Endothelial cell (in vitro differentiated cells): Measurements from ENCODE around the gene PRPF19. TPM values are rescaled to one million over a fixed set of nuclear protein-coding genes. Genes with fewer than 3 reads are reported as not detected.

Experiments used
- DNase-seq: peaks from one replicate; pipeline ENCODE4 v3.0.0; 2021; ENCODE audit warnings: low spot score
- H3K27ac Mint-ChIP-seq: one replicate; pipeline ENCODE4 v1.8.0; 2021; ENCODE audit warnings: mixed read lengths, inconsistent platforms; ENCODE audit not compliant: unreplicated experiment
- H3K27me3 Mint-ChIP-seq: one replicate; pipeline ENCODE4 v1.8.0; 2021; ENCODE audit warnings: mild to moderate bottlenecking, moderate library complexity, mixed read lengths, inconsistent platforms; ENCODE audit not compliant: unreplicated experiment
- H3K36me3 Mint-ChIP-seq: one replicate; pipeline ENCODE4 v1.8.0; 2021; ENCODE audit warnings: mild to moderate bottlenecking, low read depth, mixed read lengths, inconsistent platforms; ENCODE audit not compliant: unreplicated experiment
- H3K4me1 Mint-ChIP-seq: one replicate; pipeline ENCODE4 v1.8.0; 2021; ENCODE audit warnings: mild to moderate bottlenecking, mixed read lengths, inconsistent platforms; ENCODE audit not compliant: unreplicated experiment
- H3K4me3 Mint-ChIP-seq: one replicate; pipeline ENCODE4 v1.8.0; 2021; ENCODE audit warnings: mild to moderate bottlenecking, mixed read lengths, inconsistent platforms; ENCODE audit not compliant: unreplicated experiment
- H3K9me3 Mint-ChIP-seq: one replicate; pipeline ENCODE4 v1.8.0; 2021; ENCODE audit warnings: mixed read lengths, inconsistent platforms; ENCODE audit not compliant: unreplicated experiment
- total RNA-seq: library from RNA; stranded (reverse); fragmentation: NEBNext Ultra II Directional; extraction: Animal tissue kit (Norgen Biotek cat#: 25700); gene quantifications from one replicate; pipeline ENCODE4 v1.2.1, GENCODE V29; 2021; ENCODE audit not compliant: unreplicated experiment
- TF ChIP-seq, protein P1 (sequence below): fragments of 200-600 bp; sonication (generic); IDR thresholded peaks from one replicate; pipeline ENCODE4 v1.5.0; 2021; ENCODE audit warnings: antibody characterized with exemption; ENCODE audit not compliant: unreplicated experiment

The PRPF19 gene
- total RNA-seq, 1 donor from 2014 or later: 163 TPM

DNA sequence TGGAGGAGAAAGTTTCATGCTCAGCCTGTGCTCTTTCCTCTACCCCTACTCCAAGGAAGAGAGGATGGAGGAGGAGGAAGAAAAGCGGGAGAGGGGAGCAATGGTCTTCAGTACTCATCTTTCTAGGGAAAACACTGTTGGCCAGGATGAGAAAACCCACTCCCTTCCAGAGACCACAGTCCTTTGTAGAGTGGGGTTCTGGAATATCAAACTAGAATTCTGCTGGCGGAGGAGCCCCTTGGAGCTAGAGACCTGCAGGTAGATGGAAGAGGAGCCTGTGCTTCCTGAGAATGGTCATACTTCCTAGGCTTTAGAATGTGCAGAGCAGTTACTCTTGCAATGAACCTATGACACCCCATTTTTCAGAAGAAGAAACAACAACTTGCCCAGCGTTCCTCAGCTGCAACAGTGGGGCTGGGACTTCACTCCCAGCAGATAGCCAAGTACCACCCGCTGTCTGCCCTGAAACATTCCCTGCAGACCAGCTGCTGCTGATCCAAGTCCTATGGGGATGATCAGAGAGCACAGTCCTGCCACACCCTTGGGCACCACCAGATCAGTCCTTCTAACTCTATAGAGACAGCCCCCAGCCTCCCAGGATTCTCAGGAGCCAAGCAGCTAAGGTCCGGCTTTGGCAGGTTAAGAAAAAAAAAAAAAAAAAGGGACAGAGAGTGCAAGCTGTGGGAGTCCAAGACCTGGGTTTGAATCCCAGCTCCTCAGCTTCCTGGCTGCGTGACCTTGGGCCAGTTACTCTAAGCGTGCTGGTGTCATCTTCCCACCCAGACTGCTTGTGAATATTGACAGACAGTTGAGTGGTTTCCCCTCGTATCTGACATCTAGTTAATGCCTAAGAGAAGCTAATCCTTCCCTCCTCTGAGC is 51.3 kb downstream of the PRPF19 start:
- no peak for DNase-seq
- Mint-ChIP-seq H3K9me3 (no peaks in the 10 kb centered on the region), H3K36me3 (peaks cover 7% of the 10 kb centered on the region), H3K27me3 (peaks cover 3% of the 10 kb centered on the region), H3K4me1 (peaks cover 12% of the 10 kb centered on the region), H3K27ac (peak overlapping the region; percentile 30), H3K4me3 (no peak overlapping the region)
- TF ChIP-seq, protein P1, sequence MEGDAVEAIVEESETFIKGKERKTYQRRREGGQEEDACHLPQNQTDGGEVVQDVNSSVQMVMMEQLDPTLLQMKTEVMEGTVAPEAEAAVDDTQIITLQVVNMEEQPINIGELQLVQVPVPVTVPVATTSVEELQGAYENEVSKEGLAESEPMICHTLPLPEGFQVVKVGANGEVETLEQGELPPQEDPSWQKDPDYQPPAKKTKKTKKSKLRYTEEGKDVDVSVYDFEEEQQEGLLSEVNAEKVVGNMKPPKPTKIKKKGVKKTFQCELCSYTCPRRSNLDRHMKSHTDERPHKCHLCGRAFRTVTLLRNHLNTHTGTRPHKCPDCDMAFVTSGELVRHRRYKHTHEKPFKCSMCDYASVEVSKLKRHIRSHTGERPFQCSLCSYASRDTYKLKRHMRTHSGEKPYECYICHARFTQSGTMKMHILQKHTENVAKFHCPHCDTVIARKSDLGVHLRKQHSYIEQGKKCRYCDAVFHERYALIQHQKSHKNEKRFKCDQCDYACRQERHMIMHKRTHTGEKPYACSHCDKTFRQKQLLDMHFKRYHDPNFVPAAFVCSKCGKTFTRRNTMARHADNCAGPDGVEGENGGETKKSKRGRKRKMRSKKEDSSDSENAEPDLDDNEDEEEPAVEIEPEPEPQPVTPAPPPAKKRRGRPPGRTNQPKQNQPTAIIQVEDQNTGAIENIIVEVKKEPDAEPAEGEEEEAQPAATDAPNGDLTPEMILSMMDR: no peak

DNA sequence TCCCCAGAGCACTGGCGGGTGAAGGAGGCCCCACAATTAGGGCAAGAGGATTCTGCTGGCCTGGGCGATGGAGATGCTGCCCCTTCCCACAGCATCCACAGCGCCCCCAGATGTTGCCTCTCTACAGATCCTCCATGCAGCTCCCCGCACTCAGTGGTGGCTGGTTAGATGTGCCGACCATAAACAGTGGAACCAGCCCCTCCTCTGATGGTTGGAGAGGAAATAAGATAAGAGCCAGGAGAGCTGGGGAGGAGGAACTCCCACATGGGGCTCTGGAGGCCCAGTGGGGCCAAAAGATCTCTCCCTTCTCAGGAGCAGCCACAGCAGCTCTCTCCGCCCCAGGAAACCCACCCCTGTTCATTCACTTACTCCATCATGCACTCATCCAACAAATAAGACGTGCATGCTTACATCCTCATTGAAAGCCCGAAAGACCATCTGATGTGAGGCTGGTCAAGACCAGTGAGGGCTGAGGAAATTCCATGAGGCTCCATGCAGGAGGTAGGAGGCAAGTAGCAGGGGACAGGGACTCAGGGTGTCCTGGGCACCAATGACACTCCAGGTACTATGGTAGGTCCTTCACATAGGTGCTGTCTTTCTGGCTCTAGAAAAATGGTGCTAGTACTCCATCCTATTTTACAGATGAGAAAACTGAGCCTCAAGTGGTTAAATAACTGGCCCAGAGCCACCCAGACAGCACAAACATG is 52.1 kb downstream of the PRPF19 start:
- peaks cover 11% of the 10 kb centered on the region for H3K4me1 Mint-ChIP-seq
- DNase-seq: no peak
- H3K9me3 Mint-ChIP-seq: no peaks in the 10 kb centered on the region
- H3K4me3 Mint-ChIP-seq: no peak overlapping the region
- no peak overlapping the region for H3K27ac Mint-ChIP-seq
- TF ChIP-seq, protein P1: no peak
- H3K36me3 Mint-ChIP-seq: peaks cover 7% of the 10 kb centered on the region
- peaks cover 3% of the 10 kb centered on the region for H3K27me3 Mint-ChIP-seq

DNA sequence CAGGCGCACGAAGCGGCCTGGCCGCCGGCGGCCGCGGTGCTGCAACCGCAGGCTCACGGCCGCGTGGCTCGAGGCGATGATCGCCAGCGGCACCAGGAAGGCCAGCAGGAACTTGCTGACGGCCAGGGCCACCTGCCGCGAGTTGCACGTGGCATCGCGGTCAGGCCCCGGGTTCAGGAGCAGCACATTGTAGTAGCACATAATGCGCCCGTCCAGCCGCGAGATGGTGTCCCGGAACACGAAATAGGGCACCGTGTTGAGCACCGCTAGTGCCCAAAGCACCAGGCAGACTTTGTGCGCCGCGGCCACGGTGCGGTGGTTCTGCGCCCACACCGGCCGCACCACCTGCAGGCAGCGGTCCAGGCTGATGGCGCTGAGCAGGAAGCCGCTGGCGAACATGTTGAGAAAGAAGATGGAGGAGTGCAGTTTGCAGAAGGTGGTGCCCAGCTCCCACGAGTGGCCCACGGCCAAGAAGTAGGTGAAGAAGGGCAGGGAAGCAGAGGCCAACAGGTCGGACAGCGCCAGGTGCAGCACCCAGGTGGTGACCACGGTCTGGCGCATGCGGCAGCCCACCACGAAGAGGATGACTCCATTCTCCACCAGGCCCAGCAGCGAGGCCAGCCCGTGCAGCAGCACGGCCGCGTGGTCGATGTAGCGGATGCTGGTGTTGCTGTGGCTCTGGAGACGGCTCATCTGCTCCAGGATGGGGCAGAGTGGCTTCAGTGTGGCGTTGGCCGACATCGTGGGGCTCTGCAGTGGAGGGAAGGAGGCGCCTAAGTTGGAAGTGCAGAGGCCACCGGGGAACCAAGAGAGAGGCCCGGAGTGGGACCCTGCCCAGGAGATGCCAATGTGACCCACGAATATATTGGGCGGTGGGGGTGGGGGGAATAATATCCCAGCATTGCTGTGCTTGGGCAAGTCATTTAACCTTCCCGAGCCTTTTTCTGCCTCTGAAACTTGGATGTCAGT is 53.1 kb downstream of the PRPF19 start:
- Mint-ChIP-seq H3K4me3 (peak overlapping the region; percentile 31), H3K9me3 (no peaks in the 10 kb centered on the region), H3K27ac (no peak overlapping the region), H3K36me3 (peaks cover 12% of the 10 kb centered on the region), H3K27me3 (peaks cover 3% of the 10 kb centered on the region), H3K4me1 (peaks cover 3% of the 10 kb centered on the region)
- TF ChIP-seq, protein P1: no peak
- no peak for DNase-seq

DNA sequence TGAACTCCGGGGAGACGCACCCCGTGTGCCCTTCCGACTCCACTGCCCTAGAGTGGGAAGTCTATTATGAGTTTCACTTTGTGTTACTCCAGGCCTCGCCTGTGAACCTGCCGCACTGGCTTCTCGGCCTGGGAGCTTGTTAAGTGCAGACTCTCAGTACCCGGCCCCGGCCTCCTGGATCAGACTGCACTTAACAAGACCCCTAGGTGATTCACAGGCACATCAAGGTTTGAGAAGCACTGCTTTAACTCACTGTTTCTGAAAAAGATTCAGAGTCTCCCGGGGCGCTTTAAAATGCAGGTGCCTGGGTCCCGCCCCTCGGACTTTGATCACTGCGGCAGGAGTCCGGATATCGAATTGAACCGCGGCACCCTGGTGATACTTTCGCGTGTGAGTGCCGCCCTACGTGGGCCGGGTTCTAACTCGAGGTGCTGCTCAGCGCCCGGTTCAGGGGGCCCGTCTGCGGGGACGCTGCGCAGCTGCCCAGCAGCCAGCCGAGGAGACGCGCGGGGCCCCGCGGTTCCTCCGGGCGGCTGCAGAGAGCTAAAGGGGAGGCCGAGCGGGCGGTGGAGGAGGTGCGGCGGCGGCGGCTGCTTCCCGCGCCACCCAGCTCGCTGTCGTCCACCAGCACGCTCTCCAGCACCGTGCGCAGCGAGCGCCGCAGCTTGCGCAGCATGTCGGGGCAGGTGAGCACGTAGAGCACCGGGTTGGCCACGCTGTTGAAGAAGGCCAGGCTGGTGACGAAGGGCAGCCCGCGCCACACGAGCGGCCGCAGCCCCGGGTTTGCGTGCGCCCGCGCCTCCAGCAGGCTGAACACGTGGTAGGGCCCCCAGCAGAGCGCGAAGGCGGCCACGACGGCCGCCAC is 54.0 kb downstream of the PRPF19 start:
- TF ChIP-seq, protein P1: no peak
- H3K4me3 Mint-ChIP-seq: peak overlapping the region; percentile 66
- H3K36me3 Mint-ChIP-seq: peaks cover 12% of the 10 kb centered on the region
- H3K4me1 Mint-ChIP-seq: peaks cover 3% of the 10 kb centered on the region
- peaks cover 3% of the 10 kb centered on the region for H3K27me3 Mint-ChIP-seq
- no peak for DNase-seq
- H3K9me3 Mint-ChIP-seq: no peaks in the 10 kb centered on the region
- no peak overlapping the region for H3K27ac Mint-ChIP-seq
